ENCODE data around the gene DEDD.

DNA sequence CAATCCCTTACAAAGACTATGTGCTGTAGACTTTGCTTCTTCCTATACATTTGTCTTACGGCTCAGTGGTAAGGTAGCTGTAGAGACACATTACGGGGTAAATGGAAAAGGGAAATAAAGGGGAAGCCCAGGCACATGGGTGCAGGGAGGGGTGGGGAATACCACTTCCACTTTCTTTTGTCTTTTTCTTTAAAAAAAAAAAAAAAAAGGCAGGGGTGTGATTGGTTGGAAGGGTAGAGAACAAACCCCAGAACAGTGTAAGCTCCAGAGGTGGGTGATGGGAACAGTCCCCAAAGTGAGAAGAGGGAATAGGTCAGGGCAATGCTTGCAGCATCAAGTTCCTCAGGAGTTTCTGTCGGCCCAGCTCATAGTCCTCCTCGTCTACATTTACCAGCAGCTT, 10.6 kb downstream of the DEDD start:
- no peak for TF ChIP-seq POLR2A (IDR thresholded peaks at IDR 0.05)
- TF ChIP-seq, protein P1, sequence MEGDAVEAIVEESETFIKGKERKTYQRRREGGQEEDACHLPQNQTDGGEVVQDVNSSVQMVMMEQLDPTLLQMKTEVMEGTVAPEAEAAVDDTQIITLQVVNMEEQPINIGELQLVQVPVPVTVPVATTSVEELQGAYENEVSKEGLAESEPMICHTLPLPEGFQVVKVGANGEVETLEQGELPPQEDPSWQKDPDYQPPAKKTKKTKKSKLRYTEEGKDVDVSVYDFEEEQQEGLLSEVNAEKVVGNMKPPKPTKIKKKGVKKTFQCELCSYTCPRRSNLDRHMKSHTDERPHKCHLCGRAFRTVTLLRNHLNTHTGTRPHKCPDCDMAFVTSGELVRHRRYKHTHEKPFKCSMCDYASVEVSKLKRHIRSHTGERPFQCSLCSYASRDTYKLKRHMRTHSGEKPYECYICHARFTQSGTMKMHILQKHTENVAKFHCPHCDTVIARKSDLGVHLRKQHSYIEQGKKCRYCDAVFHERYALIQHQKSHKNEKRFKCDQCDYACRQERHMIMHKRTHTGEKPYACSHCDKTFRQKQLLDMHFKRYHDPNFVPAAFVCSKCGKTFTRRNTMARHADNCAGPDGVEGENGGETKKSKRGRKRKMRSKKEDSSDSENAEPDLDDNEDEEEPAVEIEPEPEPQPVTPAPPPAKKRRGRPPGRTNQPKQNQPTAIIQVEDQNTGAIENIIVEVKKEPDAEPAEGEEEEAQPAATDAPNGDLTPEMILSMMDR (IDR thresholded peaks at IDR 0.05 in 4 of 5, conservative IDR thresholded peaks at IDR 0.05 in 1 of 5): no peak

Data from gastrocnemius medialis (tissue), 4 donors.